WTC11 (cell line): Measurements from ENCODE around the gene AOX1. TPM values are rescaled to one million over a fixed set of nuclear protein-coding genes. Genes with fewer than 3 reads are reported as not detected.
"Not testable (repeated sequence)": the region's sequence is repeated elsewhere in the genome, so short reads cannot be mapped to it uniquely, and the experiment has no call there.

Experiments used
- ATAC-seq: fragments of 200-7000 bp; cut with Tn5 transposase; 2 replicates; pipeline ENCODE4 v1.10.0; 2021; ENCODE audit warnings: mild to moderate bottlenecking, moderate library complexity
- CTCF ChIA-PET: fragments of 300-600 bp; sonication (Branson Sonifier 250); formaldehyde crosslinking; loops from one replicate; lab custom pipeline; 2021; ENCODE audit warnings: antibody characterized with exemption; lab: Charles Lee
- POLR2A ChIA-PET: fragments of 350-600 bp; sonication (Branson Sonifier 250); formaldehyde crosslinking; loops from one replicate; lab custom pipeline; 2021; ENCODE audit warnings: antibody characterized with exemption; lab: Charles Lee
- DNase-seq: peaks from one replicate; pipeline ENCODE4 v3.0.0; 2021; ENCODE audit warnings: low spot score
- H3K27ac Mint-ChIP-seq: 2 replicates; pipeline ENCODE4 v1.8.0; 2021; ENCODE audit warnings: mixed read lengths
- H3K27me3 Mint-ChIP-seq: 2 replicates; pipeline ENCODE4 v1.8.0; 2021; ENCODE audit warnings: low read depth, mild to moderate bottlenecking, moderate library complexity, mixed read lengths
- H3K36me3 Mint-ChIP-seq: 2 replicates; pipeline ENCODE4 v1.8.0; 2021; ENCODE audit warnings: mixed read lengths
- H3K4me1 Mint-ChIP-seq: 2 replicates; pipeline ENCODE4 v1.8.0; 2022; ENCODE audit warnings: mixed read lengths
- H3K4me3 Mint-ChIP-seq: 2 replicates; pipeline ENCODE4 v1.8.0; 2021; ENCODE audit warnings: mild to moderate bottlenecking, moderate library complexity, mixed read lengths
- H3K9me3 Mint-ChIP-seq: 2 replicates; pipeline ENCODE4 v1.8.0; 2021; ENCODE audit warnings: mixed read lengths
- ATF3 ChIP-seq: sonication (generic); formaldehyde crosslinking; conservative IDR thresholded peaks from 2 replicates; pipeline ENCODE4 v1.8.1; 2022; ENCODE audit warnings: mild to moderate bottlenecking, missing genetic modification reagents
- ATF6 ChIP-seq: sonication (generic); formaldehyde crosslinking; IDR thresholded peaks from 2 replicates; pipeline ENCODE4 v1.8.1; 2023; ENCODE audit warnings: mild to moderate bottlenecking, missing genetic modification reagents
- CBFB ChIP-seq: sonication (generic); formaldehyde crosslinking; IDR thresholded peaks from 2 replicates; pipeline ENCODE4 v1.8.1; 2022; ENCODE audit warnings: mild to moderate bottlenecking, low read depth, missing genetic modification reagents
- CREM ChIP-seq: sonication (generic); formaldehyde crosslinking; IDR thresholded peaks from 2 replicates; pipeline ENCODE4 v1.8.1; 2022; ENCODE audit warnings: mild to moderate bottlenecking, missing genetic modification reagents, moderate library complexity
- E2F4 ChIP-seq: sonication (generic); formaldehyde crosslinking; IDR thresholded peaks from 2 replicates; pipeline ENCODE4 v1.8.1; 2022; ENCODE audit warnings: low read depth, mild to moderate bottlenecking, moderate library complexity, missing genetic modification reagents, borderline replicate concordance
- E2F5 ChIP-seq: sonication (generic); formaldehyde crosslinking; IDR thresholded peaks from 2 replicates; pipeline ENCODE4 v1.8.1; 2022; ENCODE audit warnings: mild to moderate bottlenecking, moderate library complexity, missing genetic modification reagents
- ELF4 ChIP-seq: sonication (generic); formaldehyde crosslinking; IDR thresholded peaks from 2 replicates; pipeline ENCODE4 v1.8.1; 2022; ENCODE audit warnings: low read depth, mild to moderate bottlenecking, moderate library complexity, missing genetic modification reagents
- FOXP4 ChIP-seq: sonication (generic); formaldehyde crosslinking; IDR thresholded peaks from 2 replicates; pipeline ENCODE4 v1.8.0; 2022; ENCODE audit warnings: mild to moderate bottlenecking, missing genetic modification reagents
- HMGXB4 ChIP-seq: sonication (generic); formaldehyde crosslinking; IDR thresholded peaks from 2 replicates; pipeline ENCODE4 v1.8.1; 2023; ENCODE audit warnings: mild to moderate bottlenecking, moderate library complexity, missing genetic modification reagents
- MAX ChIP-seq: sonication (generic); formaldehyde crosslinking; IDR thresholded peaks from 2 replicates; pipeline ENCODE4 v1.8.0; 2022; ENCODE audit warnings: mild to moderate bottlenecking, missing genetic modification reagents
- NFYB ChIP-seq: sonication (generic); formaldehyde crosslinking; conservative IDR thresholded peaks from 2 replicates; pipeline ENCODE4 v1.8.0; 2022; ENCODE audit warnings: low read depth, missing genetic modification reagents
- RELA ChIP-seq: sonication (generic); formaldehyde crosslinking; IDR thresholded peaks from 2 replicates; pipeline ENCODE4 v1.8.1; 2022; ENCODE audit warnings: missing genetic modification reagents, mild to moderate bottlenecking, borderline replicate concordance
- SMAD3 ChIP-seq: sonication (generic); formaldehyde crosslinking; IDR thresholded peaks from 2 replicates; pipeline ENCODE4 v1.8.0; 2022; ENCODE audit warnings: missing genetic modification reagents, mild to moderate bottlenecking, borderline replicate concordance
- total RNA-seq: library from RNA; stranded (reverse); gene quantifications from 3 replicates; pipeline ENCODE4 v1.2.3, GENCODE V29; 2021

The AOX1 gene
- total RNA-seq, 1 experiment from 2014 or later, result 4.8 TPM

GRCh38 chr2:200681697-200682096, 95.9 kb downstream of the AOX1 start (continued):
- no peak for TF ChIP-seq E2F4 (CRISPR knock-in tag)
- no peak for TF ChIP-seq ELF4 (CRISPR knock-in tag)
- no peak for TF ChIP-seq CBFB (CRISPR knock-in tag)
- no peak for TF ChIP-seq E2F5 (CRISPR knock-in tag)
- no peak for TF ChIP-seq HMGXB4 (CRISPR knock-in tag)
- TF ChIP-seq MAX (CRISPR knock-in tag), result no peak
- no peak for TF ChIP-seq RELA
- TF ChIP-seq ATF6 (CRISPR knock-in tag), result no peak
- no peak for TF ChIP-seq ATF3
- no peak for TF ChIP-seq CREM (CRISPR knock-in tag)
- TF ChIP-seq NFYB (CRISPR knock-in tag), result no peak
- TF ChIP-seq SMAD3 (CRISPR knock-in tag), result no peak
- no peak for TF ChIP-seq FOXP4 (CRISPR knock-in tag)

GRCh38 chr2:200682407-200682806, 96.6 kb downstream of the AOX1 start:
- DNase-seq, ATAC-seq, CTCF ChIA-PET: not testable (repeated sequence)

More at GRCh38 chr2:200682407-200682806, 96.6 kb downstream of the AOX1 start:
- H3K27me3 Mint-ChIP-seq, H3K4me3 Mint-ChIP-seq, H3K36me3 Mint-ChIP-seq, POLR2A ChIA-PET, H3K27ac Mint-ChIP-seq, H3K9me3 Mint-ChIP-seq, H3K4me1 Mint-ChIP-seq: not testable (repeated sequence)
